HAP-1 (cell line): Measurements from ENCODE around the gene NPB.

Experiments used
- DNase-seq, 2 experiments: peaks; one replicate each; pipeline ENCODE4 v3.0.0-alpha.2; 2016 to 2020; ENCODE audit warnings: low spot score in 2 of 2
- H3K27me3 ChIP-seq: fragments of 250-450 bp; sonication (Bioruptor Pico); 2 replicates; pipeline ENCODE4 v1.5.1; 2020; ENCODE audit warnings: low read depth, mild to moderate bottlenecking, moderate library complexity
- H3K36me3 ChIP-seq: fragments of 250-450 bp; sonication (Bioruptor Pico); replicated peaks from 2 replicates; pipeline ENCODE4 v1.5.1; 2020; ENCODE audit warnings: mild to moderate bottlenecking
- H3K4me1 ChIP-seq: fragments of 250-450 bp; sonication (Bioruptor Pico); 2 replicates; pipeline ENCODE4 v1.5.1; 2020; ENCODE audit warnings: mild to moderate bottlenecking
- H3K4me3 ChIP-seq: fragments of 250-450 bp; sonication (Bioruptor Pico); 2 replicates; pipeline ENCODE4 v1.5.1; 2020; ENCODE audit warnings: mild to moderate bottlenecking, moderate library complexity
- H3K9me3 ChIP-seq: fragments of 250-450 bp; sonication (Bioruptor Pico); 2 replicates; pipeline ENCODE4 v1.5.1; 2020; ENCODE audit warnings: mild to moderate bottlenecking, moderate library complexity
- in situ Hi-C: fragments of 300-500 bp; cut with MboI; formaldehyde crosslinking; loops from 3 replicates; pipeline ENCODE4 v1.14.3; 2020; ENCODE audit warnings: low sequenced_read_pairs, inconsistent platforms, mixed read lengths

NPB gene

DNA sequence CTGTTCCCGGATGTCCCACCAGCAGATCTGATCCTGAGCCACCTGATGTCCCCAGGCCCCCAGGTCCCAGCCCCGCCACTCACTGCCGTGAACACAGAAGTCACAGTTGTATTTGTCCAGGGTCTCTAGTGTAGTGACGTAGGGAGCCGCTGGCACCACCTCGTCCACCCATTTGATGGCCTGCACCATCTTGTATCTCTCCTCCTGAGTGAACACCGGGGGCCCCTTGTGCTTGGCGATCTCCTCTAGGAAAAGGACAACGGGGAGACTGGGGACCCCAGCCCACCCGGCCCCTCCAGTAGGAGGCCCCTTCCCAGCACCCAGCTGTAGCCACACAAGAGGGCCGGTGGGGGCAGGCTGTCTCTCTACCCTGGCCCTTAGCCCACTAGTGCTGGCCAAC, 6.8 kb downstream of the NPB start:
- Histone ChIP-seq H3K4me1 (no peaks in the 10 kb centered on the region), H3K36me3 (peaks cover 46% of the 10 kb centered on the region)

DNA sequence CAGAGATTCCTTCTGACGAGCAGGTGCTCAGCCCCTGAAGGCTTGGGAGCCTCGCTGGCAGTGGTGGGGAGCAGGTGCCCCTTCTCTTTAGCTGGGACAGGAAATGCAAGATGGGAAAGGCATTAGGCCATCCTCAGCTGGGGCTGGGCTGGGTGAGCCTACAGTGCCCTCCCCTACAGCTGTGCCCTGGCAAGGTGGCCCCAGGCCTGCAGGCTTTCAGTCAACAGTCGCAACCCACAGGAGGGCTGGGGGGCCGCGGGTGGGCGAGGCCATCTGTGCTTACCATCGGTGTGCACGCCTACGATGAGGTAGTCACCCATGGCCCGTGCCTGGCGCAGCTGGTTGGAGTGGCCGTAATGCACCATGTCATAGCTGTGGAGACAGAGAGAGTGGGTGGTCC, 7.2 kb downstream of the NPB start:
- H3K36me3 ChIP-seq: peaks cover 47% of the 10 kb centered on the region
- H3K4me1 ChIP-seq: no peaks in the 10 kb centered on the region

More for the DNA sequence above, 6.8 kb downstream of the NPB start:
- H3K4me3 ChIP-seq: no peak overlapping the region
- DNase-seq: no peak
- no peaks in the 10 kb centered on the region for H3K9me3 ChIP-seq
- H3K27me3 ChIP-seq: no peaks in the 10 kb centered on the region
- in situ Hi-C loops: no loop called here

DNA sequence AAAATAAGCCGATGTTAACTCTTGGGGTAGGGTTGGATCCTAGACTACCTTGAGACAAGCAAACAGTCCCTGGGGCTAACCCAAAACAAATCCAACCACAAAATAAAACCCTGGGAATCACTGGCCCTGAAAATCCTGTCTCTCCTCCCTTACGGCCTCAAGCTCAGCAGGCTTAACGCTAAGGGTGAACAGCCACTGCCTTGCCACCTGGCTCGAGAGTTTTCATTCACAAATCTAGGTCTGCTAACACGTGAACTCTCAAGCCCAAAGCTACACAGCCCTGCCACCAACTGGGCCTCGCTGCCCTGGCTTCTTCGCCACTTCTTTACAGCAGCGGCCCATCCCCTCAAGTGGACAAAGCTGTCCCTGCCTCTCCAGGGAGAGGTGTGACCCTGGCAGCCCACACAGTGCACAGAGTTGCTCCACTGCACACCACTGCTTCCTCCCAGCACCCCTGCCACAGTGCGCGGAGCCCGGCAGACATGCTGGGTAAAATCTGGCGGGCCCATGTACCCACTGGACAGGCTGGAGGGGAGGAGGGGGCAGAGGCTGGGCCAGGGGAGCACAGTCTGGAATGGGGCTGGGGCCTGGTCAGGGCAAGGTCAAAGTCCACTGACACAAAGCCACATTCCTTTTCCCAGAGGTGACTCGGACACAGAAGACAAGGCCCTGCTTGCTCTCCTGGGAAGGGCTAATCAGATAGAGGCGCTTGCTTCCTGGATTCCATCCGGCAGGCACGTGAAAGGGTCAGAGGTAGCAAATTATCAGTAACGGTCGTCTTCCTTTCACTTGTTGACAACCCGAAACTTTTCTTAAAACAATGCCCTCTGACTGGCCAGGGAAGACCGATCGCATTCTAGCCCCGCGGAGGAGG, 8.2 kb downstream of the NPB start:
- Histone ChIP-seq H3K4me3 (peak overlapping the region; percentile 70), H3K4me1 (no peaks in the 10 kb centered on the region), H3K9me3 (no peaks in the 10 kb centered on the region), H3K36me3 (peaks cover 53% of the 10 kb centered on the region), H3K27me3 (no peaks in the 10 kb centered on the region)
- in situ Hi-C loops: no loop called here
- no peak for DNase-seq

More for the DNA sequence above, 7.2 kb downstream of the NPB start:
- in situ Hi-C loops: no loop called here
- Histone ChIP-seq H3K27me3 (no peaks in the 10 kb centered on the region), H3K4me3 (no peak overlapping the region), H3K9me3 (no peaks in the 10 kb centered on the region)
- DNase-seq: no peak

- no peaks in the 10 kb centered on the region for H3K27me3 ChIP-seq
- peak overlapping the region; percentile 70 for H3K4me3 ChIP-seq
- H3K9me3 ChIP-seq: no peaks in the 10 kb centered on the region
- no peaks in the 10 kb centered on the region for H3K4me1 ChIP-seq
- peak in 1 of 2 experiments; percentile 37 for DNase-seq
- peaks cover 59% of the 10 kb centered on the region for H3K36me3 ChIP-seq
- in situ Hi-C loops: no loop called here
Observed at GRCh38 chr17:81910840-81911276, 8.8 kb downstream of the NPB start.

GRCh38 chr17:81911277-81911961, 9.4 kb downstream of the NPB start, which contains the start of gene PCYT2:
TSS of gene PCYT2 (minus strand) at chr17:81911399. CDS start at chr17:81911355, 44 bp downstream.
- in situ Hi-C loops: no loop called here
- H3K36me3 ChIP-seq: peaks cover 61% of the 10 kb centered on the region
- no peaks in the 10 kb centered on the region for H3K27me3 ChIP-seq
- H3K4me1 ChIP-seq: no peaks in the 10 kb centered on the region
- peak within 1 kb of the TSS; percentile 70 for H3K4me3 ChIP-seq
- DNase-seq: peak; percentile 82 to 95
- H3K9me3 ChIP-seq: no peaks in the 10 kb centered on the region

DNA sequence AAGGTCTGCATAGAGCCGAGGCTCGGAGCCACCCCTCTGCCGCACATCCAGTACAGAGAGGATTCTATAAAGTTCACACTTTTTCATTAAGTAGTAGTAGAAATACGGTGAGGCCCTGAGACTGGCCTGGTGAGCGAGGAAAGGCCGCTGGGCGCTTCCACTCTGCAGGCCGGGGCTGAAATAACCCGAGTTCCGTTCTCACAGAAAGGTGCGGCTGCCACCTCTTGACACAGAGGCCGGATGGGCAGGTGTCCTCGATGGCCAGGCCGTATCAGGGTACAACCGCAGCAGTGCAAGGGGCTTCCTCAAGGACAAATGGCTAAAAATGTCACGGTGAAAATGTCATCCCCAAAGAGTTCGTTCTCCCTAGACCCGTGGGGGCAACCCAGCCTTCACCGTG, 9.9 kb downstream of the NPB start:
- peaks cover 4% of the 10 kb centered on the region for H3K4me1 ChIP-seq
- peaks cover 59% of the 10 kb centered on the region for H3K36me3 ChIP-seq
- in situ Hi-C loops: no loop called here
- no peaks in the 10 kb centered on the region for H3K9me3 ChIP-seq
- H3K4me3 ChIP-seq: peak overlapping the region; percentile 17; the same call in 1 of the 2 replicates
- no peak for DNase-seq
- no peaks in the 10 kb centered on the region for H3K27me3 ChIP-seq

DNA sequence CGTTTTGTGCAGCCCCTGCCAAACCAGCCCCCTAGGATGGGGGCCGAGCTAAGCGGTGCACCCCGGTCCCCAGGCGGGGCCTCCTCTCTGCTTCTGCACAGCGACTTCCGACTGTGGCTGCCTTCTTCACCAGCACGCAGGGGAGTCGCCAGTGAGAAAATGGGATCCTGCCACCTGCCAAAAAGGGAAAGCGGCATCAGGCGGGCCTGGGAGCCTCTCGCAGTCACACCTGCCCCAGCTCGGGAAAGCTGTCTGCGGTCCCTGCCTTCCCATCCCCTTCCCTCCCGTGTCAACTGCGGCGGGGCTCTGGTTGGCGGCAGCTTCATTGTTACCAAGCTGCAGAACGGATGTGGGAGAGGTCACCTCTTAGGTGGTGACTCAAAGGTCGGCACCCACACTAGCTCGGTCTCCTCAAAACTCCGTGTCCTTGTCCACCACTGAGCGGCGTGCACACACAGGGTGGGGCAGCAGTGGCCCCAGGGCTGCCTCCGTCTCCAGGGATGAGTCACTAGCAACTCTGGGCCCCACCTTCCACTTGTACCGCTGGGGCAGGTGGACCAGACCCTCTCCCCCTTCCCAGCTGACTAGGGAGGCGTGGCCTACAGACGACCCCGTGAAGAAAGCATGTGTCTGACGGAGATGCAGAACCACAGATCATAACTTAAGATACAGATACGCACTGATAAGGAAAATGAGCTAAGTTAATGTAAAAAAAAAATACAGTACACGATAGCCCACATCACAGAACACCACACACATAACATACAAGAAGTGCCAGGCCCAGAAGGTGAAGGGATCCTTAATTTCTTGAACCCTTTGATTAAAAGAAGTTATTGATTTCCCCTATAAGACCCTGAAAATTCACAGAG, 10.6 kb downstream of the NPB start:
- in situ Hi-C loops: no loop called here
- no peak overlapping the region for H3K4me3 ChIP-seq

GRCh38 chr17:81913394-81914102, 11.5 kb downstream of the NPB start:
- Histone ChIP-seq H3K27me3 (no peaks in the 10 kb centered on the region), H3K4me1 (peaks cover 7% of the 10 kb centered on the region), H3K4me3 (no peak overlapping the region), H3K36me3 (peaks cover 49% of the 10 kb centered on the region), H3K9me3 (no peaks in the 10 kb centered on the region)
- no peak for DNase-seq
- in situ Hi-C loops: no loop called here

More for the DNA sequence above, 10.6 kb downstream of the NPB start:
- H3K36me3 ChIP-seq: peaks cover 56% of the 10 kb centered on the region
- no peaks in the 10 kb centered on the region for H3K27me3 ChIP-seq
- H3K4me1 ChIP-seq: peaks cover 7% of the 10 kb centered on the region
- H3K9me3 ChIP-seq: no peaks in the 10 kb centered on the region
- no peak for DNase-seq

DNA sequence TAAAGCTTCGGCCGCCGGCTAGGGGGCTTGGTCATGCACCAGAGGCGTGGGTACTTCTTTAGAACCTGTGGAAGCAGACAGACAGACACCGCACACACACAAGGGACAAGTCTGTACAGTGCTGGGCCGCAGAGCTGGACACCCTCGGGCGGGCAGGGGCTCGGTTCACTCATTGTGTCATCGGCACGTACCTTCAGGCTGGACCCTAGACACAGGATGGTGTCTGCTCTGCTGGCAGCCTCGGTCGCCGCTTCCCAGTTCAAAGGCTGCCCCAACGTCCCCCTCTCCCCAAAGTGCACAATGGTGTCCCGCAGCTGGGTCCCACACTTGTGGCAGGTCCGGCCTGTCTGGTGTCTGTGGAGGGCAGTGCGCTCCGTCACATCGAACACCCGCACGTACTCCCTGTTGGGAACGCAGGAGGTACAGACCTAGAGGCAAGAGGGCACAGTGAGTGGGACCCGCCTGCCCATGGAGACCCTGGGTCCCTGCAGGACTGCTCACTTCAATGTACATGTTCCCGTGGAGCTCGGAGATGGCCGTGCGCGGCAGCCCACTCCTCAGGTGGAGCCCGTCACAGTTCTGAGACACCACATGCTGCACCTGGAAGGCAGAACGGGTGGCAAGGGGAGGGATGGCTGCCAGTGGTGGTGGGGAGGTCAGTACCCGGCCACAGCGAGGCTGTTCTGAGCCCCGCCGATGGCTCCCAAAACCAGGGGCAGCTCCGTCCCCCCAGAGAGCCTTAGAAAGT, 12.2 kb downstream of the NPB start:
- no peaks in the 10 kb centered on the region for H3K9me3 ChIP-seq
- DNase-seq: no peak
- peaks cover 47% of the 10 kb centered on the region for H3K36me3 ChIP-seq
- H3K27me3 ChIP-seq: no peaks in the 10 kb centered on the region
- no peak overlapping the region for H3K4me3 ChIP-seq
- in situ Hi-C loops: no loop called here
- H3K4me1 ChIP-seq: peaks cover 7% of the 10 kb centered on the region

DNA sequence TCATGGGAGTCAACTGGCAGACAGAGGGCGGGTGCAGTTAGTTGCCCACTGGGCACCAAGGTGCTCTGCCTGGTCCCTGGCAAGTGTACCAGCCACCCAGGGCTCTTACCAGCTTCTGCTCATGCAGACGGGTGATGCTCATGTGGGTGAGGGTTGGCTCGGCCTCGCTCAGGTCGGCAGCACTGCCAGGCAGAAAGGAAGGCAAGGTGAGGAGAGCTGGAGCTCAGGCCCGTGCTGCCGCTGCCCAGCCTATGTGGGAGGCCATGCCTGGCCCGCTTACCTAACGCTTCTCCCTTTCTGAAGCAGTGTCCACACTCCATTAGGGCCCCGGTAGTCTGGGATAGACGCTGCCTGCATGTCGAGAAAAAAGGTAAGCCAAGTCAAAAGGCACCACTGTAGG, 13.3 kb downstream of the NPB start:
- in situ Hi-C loops: no loop called here
- DNase-seq: no peak
- no peaks in the 10 kb centered on the region for H3K27me3 ChIP-seq

GRCh38 chr17:81916234-81917001, 14.4 kb downstream of the NPB start:
- Histone ChIP-seq H3K9me3 (no peaks in the 10 kb centered on the region), H3K36me3 (peaks cover 51% of the 10 kb centered on the region), H3K27me3 (no peaks in the 10 kb centered on the region), H3K4me3 (peak overlapping the region; percentile 54), H3K4me1 (peaks cover 7% of the 10 kb centered on the region)
- in situ Hi-C loops: no loop called here
- DNase-seq: no peak

More for the DNA sequence above, 13.3 kb downstream of the NPB start:
- no peaks in the 10 kb centered on the region for H3K9me3 ChIP-seq
- peaks cover 47% of the 10 kb centered on the region for H3K36me3 ChIP-seq
- peaks cover 7% of the 10 kb centered on the region for H3K4me1 ChIP-seq
- H3K4me3 ChIP-seq: no peak overlapping the region
